ENCODE data around the gene SNCA.

SNCA gene

DNA sequence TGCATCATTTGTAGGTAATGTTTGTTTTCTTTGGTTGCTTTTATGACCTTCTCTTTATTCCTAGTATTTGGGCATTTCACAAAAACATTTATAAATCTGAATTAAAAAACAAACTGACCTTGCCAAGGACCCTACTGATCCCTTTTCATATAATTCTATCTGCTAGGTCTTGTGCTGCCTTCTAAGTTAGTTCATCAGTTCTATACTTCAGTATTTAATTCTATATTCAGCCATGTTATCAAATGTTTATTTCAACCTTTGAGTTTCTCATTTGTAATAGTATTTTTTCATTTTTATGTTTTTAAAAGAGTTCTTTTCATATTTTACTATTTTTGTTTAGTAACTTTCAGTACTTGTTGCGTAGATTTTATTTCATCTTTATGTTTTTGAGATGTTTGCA, 155.3 kb downstream of the SNCA start:
- Histone ChIP-seq H3K4me1 (ENCODE audit: control insufficient read depth, insufficient read depth, low read length) (no peaks in the 10 kb centered on the region), H3K27ac (ENCODE audit: low read length) (no peak overlapping the region), H3K4me3 (ENCODE audit: low read length in 2 of 2) (no peak overlapping the region), H3K9ac (ENCODE audit: low read length in 2 of 2) (no peak overlapping the region), H3K9me3 (ENCODE audit: control insufficient read depth in 2 of 2, low read length in 2 of 2) (no peaks in the 10 kb centered on the region), H3K36me3 (ENCODE audit: control insufficient read depth in 2 of 2, insufficient read depth in 2 of 2, low read length in 2 of 2) (no peaks in the 10 kb centered on the region), H3K27me3 (ENCODE audit: control insufficient read depth in 1 of 2, insufficient read depth in 2 of 2, low read length in 2 of 2) (no peaks in the 10 kb centered on the region)

DNA sequence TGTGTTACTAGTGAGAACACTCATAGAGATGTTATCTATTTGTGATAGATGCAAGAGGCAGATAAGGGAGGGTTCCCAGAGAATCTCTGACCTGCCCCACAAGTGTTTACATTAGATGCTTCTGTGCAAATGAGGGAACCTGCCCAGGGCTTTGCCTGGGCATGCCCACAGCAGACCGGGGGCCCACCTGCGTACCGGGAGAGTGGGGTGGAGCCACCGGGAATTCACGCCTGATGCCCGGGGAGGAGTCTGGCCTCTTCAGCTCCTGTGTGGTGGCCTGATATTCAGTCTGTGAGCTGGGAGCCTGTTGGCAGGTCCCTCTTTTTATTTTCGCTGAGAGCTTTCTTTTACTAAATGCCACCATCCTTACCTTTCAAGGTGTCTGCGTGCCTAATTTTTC, 155.7 kb downstream of the SNCA start:
- no peak overlapping the region for H3K9ac ChIP-seq (ENCODE audit: low read length in 2 of 2)

DNA sequence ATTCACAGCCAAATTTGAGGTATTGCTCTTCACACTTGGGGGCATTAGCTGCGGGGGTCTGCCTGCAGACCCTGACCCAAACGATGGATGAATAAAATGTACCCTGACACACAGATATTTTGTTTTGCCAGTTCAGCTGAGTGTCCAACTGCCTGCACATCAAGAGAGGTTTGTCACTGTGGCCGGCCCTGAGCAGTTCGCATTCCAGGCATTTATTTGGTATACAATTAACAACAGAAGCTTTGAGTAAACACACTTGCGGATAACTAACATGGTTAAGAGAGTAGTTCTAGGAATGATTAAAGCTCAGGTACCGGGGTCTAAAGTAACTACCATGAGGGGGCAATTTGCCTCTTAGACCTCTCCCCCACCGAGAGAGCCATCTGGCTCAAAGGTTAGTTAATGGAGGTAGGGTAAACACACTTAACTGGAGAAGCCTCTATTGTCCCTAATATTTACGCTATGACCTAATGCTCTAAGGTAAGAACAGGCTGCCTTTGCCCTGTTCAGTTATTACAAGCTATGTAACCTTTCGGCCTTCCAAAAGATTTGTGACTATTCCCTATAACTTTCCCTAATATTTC, 162.0 kb downstream of the SNCA start:
- H3K27me3 ChIP-seq (ENCODE audit: control insufficient read depth in 1 of 2, insufficient read depth in 2 of 2, low read length in 2 of 2): no peaks in the 10 kb centered on the region
- no peaks in the 10 kb centered on the region for H3K36me3 ChIP-seq (ENCODE audit: control insufficient read depth in 2 of 2, insufficient read depth in 2 of 2, low read length in 2 of 2)
- no peak overlapping the region for H3K4me3 ChIP-seq (ENCODE audit: low read length in 2 of 2)
- H3K9ac ChIP-seq (ENCODE audit: low read length in 2 of 2): no peak overlapping the region
- no peak overlapping the region for H3K27ac ChIP-seq (ENCODE audit: low read length)
- no peaks in the 10 kb centered on the region for H3K9me3 ChIP-seq (ENCODE audit: control insufficient read depth in 2 of 2, low read length in 2 of 2)
- no peaks in the 10 kb centered on the region for H3K4me1 ChIP-seq (ENCODE audit: control insufficient read depth, insufficient read depth, low read length)

More for the DNA sequence above, 155.7 kb downstream of the SNCA start:
- Histone ChIP-seq H3K27me3 (ENCODE audit: control insufficient read depth in 1 of 2, insufficient read depth in 2 of 2, low read length in 2 of 2) (no peaks in the 10 kb centered on the region), H3K4me1 (ENCODE audit: control insufficient read depth, insufficient read depth, low read length) (no peaks in the 10 kb centered on the region), H3K36me3 (ENCODE audit: control insufficient read depth in 2 of 2, insufficient read depth in 2 of 2, low read length in 2 of 2) (no peaks in the 10 kb centered on the region), H3K4me3 (ENCODE audit: low read length in 2 of 2) (no peak overlapping the region), H3K27ac (ENCODE audit: low read length) (no peak overlapping the region), H3K9me3 (ENCODE audit: control insufficient read depth in 2 of 2, low read length in 2 of 2) (no peaks in the 10 kb centered on the region)
